Choroid plexus epithelial cell (primary cell): ENCODE data around the gene CAMK2B.

Experiments
- DNase-seq: peaks from one replicate; pipeline ENCODE4 v3.0.0-alpha.2; 2010; ENCODE audit warnings: low read depth
- H3K4me3 ChIP-seq: 2 replicates; pipeline ENCODE4 v1.5.1; 2011; ENCODE audit warnings: low read depth, mild to moderate bottlenecking, control low read depth, low read length, moderate library complexity
- CTCF ChIP-seq: conservative IDR thresholded peaks from 2 replicates; pipeline ENCODE4 v1.5.1; 2011; ENCODE audit warnings: low read depth, mild to moderate bottlenecking, control low read depth, inconsistent platforms, low read length, moderate library complexity

The CAMK2B gene

GRCh38 chr7:44257213-44257612 lies 68.2 kb downstream of the CAMK2B start:
- TF ChIP-seq CTCF = no peak
- DNase-seq = no peak
- no peak overlapping the region for H3K4me3 ChIP-seq

DNA sequence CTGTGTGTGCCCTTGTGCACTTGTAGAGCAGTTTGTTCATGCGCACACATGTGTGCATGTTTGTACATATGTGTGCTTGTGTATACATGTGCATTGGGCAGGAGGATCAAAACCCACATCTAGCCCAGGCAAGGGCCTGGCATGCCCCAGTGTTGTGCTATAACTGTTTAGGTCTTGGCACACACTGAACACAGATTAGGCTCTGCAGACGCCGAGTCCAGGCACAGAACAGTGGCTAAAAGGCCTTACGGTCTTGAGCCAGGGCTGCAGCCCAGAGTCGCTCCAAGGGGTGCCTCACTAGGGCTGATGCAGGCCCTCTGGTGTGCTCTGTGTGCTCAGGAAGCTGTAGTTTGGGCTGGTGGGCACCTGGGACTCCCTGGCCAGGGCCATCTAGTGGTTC lies 68.9 kb downstream of the CAMK2B start:
- no peak overlapping the region for H3K4me3 ChIP-seq
- DNase-seq = no peak
- TF ChIP-seq CTCF = no peak

- no peak overlapping the region for H3K4me3 ChIP-seq
- no peak for TF ChIP-seq CTCF
- no peak for DNase-seq
Observed at GRCh38 chr7:44251881-44252280, 73.5 kb downstream of the CAMK2B start.

- no peak overlapping the region for H3K4me3 ChIP-seq
- no peak for TF ChIP-seq CTCF
- no peak for DNase-seq
Observed at GRCh38 chr7:44251269-44251668, 74.1 kb downstream of the CAMK2B start.

DNA sequence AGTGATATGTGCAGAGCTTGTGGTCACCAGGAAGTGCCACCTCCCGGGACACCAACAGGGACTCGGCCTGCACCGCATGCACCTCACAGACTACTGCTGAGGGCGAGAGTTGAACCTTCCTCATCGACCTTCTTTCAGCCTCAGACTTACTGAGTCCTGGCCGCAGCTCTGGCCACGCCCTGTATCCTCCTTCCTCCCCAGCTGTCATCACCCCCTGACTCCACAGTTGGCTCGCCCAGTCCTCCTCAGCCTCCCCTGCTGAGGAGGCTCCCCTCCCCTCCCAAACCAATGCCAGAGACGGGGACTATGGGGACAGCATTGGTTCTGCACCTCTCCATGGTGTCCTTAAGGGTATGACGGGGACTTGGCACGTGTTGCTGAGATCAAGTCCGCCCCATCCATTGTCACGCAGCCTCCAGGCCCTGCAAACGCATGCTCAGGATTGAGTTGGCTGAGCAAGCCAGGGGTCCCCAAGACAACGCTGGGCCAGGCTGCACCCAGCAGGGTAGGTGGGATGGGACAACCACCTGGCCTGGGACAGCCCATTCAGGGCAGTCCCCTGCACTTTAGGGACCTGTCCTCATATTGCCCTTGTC lies 75.7 kb downstream of the CAMK2B start:
- DNase-seq = no peak
- no peak overlapping the region for H3K4me3 ChIP-seq
- no peak for TF ChIP-seq CTCF

GRCh38 chr7:44247868-44248651 lies 77.3 kb downstream of the CAMK2B start:
- H3K4me3 ChIP-seq = no peak overlapping the region
- DNase-seq = no peak
- TF ChIP-seq CTCF = no peak
